Neural cell (in vitro differentiated cells): ENCODE data around the gene SLC43A3. TPM values are rescaled to one million over a fixed set of nuclear protein-coding genes. Genes with fewer than 3 reads are reported as not detected.

Experiments used
- H2AFZ ChIP-seq: fragments of 200-600, 300-800 bp; sonication (generic), shearing (Covaris generic); 2 replicates; pipeline ENCODE4 v1.6.0; 2014; ENCODE audit warnings: low read depth, mild to moderate bottlenecking, antibody characterized with exemption, low read length, moderate library complexity
- H3F3A ChIP-seq: fragments of 200-600 bp; shearing (Covaris generic); 2 replicates; pipeline ENCODE4 v1.6.1; 2016; ENCODE audit warnings: mild to moderate bottlenecking, moderate library complexity, mixed read lengths, antibody characterized with exemption, low read length; ENCODE audit not compliant: insufficient read depth, poor library complexity, severe bottlenecking
- H3K27ac ChIP-seq: fragments of 200-600, 300-800 bp; sonication (generic), shearing (Covaris generic); 2 replicates; pipeline ENCODE4 v1.5.1; 2014; ENCODE audit warnings: mild to moderate bottlenecking, low read length, moderate library complexity
- H3K27me3 ChIP-seq: fragments of 300-800, 200-600 bp; sonication (generic), shearing (Covaris generic); 2 replicates; pipeline ENCODE4 v1.6.0; 2014; ENCODE audit warnings: mild to moderate bottlenecking, low read depth, low read length, moderate library complexity; ENCODE audit not compliant: insufficient read depth
- H3K36me3 ChIP-seq: fragments of 300-800, 200-600 bp; sonication (generic), shearing (Covaris generic); 2 replicates; pipeline ENCODE4 v1.5.1; 2014; ENCODE audit warnings: mild to moderate bottlenecking, antibody characterized with exemption, low read length, moderate library complexity; ENCODE audit not compliant: insufficient read depth
- H3K4me2 ChIP-seq: fragments of 300-800, 200-600 bp; sonication (generic), shearing (Covaris generic); 2 replicates; pipeline ENCODE4 v1.6.0; 2014; ENCODE audit warnings: mild to moderate bottlenecking, low read length
- H3K4me3 ChIP-seq: fragments of 300-800, 200-600 bp; sonication (generic), shearing (Covaris generic); 2 replicates; pipeline ENCODE4 v1.5.1; 2014; ENCODE audit warnings: mild to moderate bottlenecking, low read length, moderate library complexity
- H3K79me2 ChIP-seq: fragments of 200-600 bp; shearing (Covaris generic); replicated peaks from 2 replicates; pipeline ENCODE4 v1.6.0; 2014; ENCODE audit warnings: mild to moderate bottlenecking, low read length, moderate library complexity; ENCODE audit not compliant: insufficient read depth
- H3K9ac ChIP-seq: fragments of 300-800, 200-600 bp; sonication (generic), shearing (Covaris generic); 2 replicates; pipeline ENCODE4 v1.6.1; 2016; ENCODE audit warnings: mild to moderate bottlenecking, low read length, mixed read lengths
- H3K9me2 ChIP-seq: fragments of 200-600 bp; shearing (Covaris generic); 2 replicates; pipeline ENCODE4 v1.6.1; 2016; ENCODE audit warnings: mild to moderate bottlenecking, low read length, mixed read lengths; ENCODE audit not compliant: insufficient read depth
- H3K9me3 ChIP-seq: fragments of 200-600, 300-800 bp; sonication (generic), shearing (Covaris generic); 2 replicates; pipeline ENCODE4 v1.6.1; 2016; ENCODE audit warnings: mild to moderate bottlenecking, mixed run types, low read length, moderate library complexity, mixed read lengths
- H4K20me1 ChIP-seq: fragments of 200-600 bp; shearing (Covaris generic); 2 replicates; pipeline ENCODE4 v1.6.1; 2016; ENCODE audit warnings: mild to moderate bottlenecking, mixed run types; ENCODE audit not compliant: insufficient read depth
- EP300 ChIP-seq: fragments of 450-650 bp; conservative IDR thresholded peaks from 2 replicates; pipeline ENCODE4 v1.6.1; 2014; ENCODE audit warnings: antibody characterized with exemption, mild to moderate bottlenecking, moderate library complexity; ENCODE audit not compliant: poor library complexity, severe bottlenecking
- EZH2 ChIP-seq: fragments of 200-600, 300-800 bp; shearing (Covaris generic), sonication (generic); IDR thresholded peaks from 2 replicates; pipeline ENCODE4 v1.6.1; 2014; ENCODE audit warnings: antibody characterized with exemption, low read length, borderline replicate concordance, mild to moderate bottlenecking; ENCODE audit not compliant: insufficient read depth, poor library complexity, severe bottlenecking
- MXI1 ChIP-seq: fragments of 450-650 bp; conservative IDR thresholded peaks from 2 replicates; pipeline ENCODE4 v1.6.1; 2014; ENCODE audit warnings: antibody characterized with exemption, mild to moderate bottlenecking; ENCODE audit not compliant: poor library complexity, severe bottlenecking
- POLR2AphosphoS5 ChIP-seq: IDR thresholded peaks from 2 replicates; pipeline ENCODE4 v1.6.1; 2012
- RAD21 ChIP-seq: fragments of 450-650 bp; conservative IDR thresholded peaks from 2 replicates; pipeline ENCODE4 v1.6.1; 2014; ENCODE audit warnings: antibody characterized with exemption, mild to moderate bottlenecking, moderate library complexity
- REST ChIP-seq: IDR thresholded peaks from 2 replicates; pipeline ENCODE4 v1.6.1; 2012; ENCODE audit warnings: borderline replicate concordance
- SMC3 ChIP-seq: fragments of 450-650 bp; conservative IDR thresholded peaks from 2 replicates; pipeline ENCODE4 v1.6.1; 2014; ENCODE audit warnings: antibody characterized with exemption, mild to moderate bottlenecking, moderate library complexity; ENCODE audit not compliant: poor library complexity
- TAF1 ChIP-seq: IDR thresholded peaks from 2 replicates; pipeline ENCODE4 v1.6.1; 2012; ENCODE audit warnings: low read depth
- polyA plus RNA-seq: library from polyadenylated mRNA; depleted of rRNA; stranded (reverse); fragments of >200 nt; gene quantifications from 2 replicates; pipeline ENCODE4 v1.2.3, GENCODE V29; 2014
- TF ChIP-seq, protein P1 (sequence below): fragments of 450-650 bp; IDR thresholded peaks from 2 replicates; pipeline ENCODE4 v1.5.1; 2014; ENCODE audit warnings: antibody characterized with exemption, mild to moderate bottlenecking, moderate library complexity; ENCODE audit not compliant: poor library complexity, severe bottlenecking

Gene SLC43A3
- polyA plus RNA-seq, 1 donor from 2014 or later = 0.33 TPM

- no peaks in the 10 kb centered on the region for H3K79me2 ChIP-seq
- H2AFZ ChIP-seq = no peak overlapping the region
- H3K36me3 ChIP-seq = no peaks in the 10 kb centered on the region
- no peaks in the 10 kb centered on the region for H4K20me1 ChIP-seq
- no peak overlapping the region for H3K4me3 ChIP-seq
- no peak overlapping the region for H3K4me2 ChIP-seq
- TF ChIP-seq TAF1 = no peak
- no peak for TF ChIP-seq POLR2AphosphoS5
- no peak for TF ChIP-seq MXI1
- peak; percentile 89 for TF ChIP-seq RAD21
- no peak for TF ChIP-seq REST
- no peak for TF ChIP-seq EZH2
- TF ChIP-seq, protein P1, sequence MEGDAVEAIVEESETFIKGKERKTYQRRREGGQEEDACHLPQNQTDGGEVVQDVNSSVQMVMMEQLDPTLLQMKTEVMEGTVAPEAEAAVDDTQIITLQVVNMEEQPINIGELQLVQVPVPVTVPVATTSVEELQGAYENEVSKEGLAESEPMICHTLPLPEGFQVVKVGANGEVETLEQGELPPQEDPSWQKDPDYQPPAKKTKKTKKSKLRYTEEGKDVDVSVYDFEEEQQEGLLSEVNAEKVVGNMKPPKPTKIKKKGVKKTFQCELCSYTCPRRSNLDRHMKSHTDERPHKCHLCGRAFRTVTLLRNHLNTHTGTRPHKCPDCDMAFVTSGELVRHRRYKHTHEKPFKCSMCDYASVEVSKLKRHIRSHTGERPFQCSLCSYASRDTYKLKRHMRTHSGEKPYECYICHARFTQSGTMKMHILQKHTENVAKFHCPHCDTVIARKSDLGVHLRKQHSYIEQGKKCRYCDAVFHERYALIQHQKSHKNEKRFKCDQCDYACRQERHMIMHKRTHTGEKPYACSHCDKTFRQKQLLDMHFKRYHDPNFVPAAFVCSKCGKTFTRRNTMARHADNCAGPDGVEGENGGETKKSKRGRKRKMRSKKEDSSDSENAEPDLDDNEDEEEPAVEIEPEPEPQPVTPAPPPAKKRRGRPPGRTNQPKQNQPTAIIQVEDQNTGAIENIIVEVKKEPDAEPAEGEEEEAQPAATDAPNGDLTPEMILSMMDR = peak; percentile 94
- TF ChIP-seq EP300 = no peak
- peak; percentile 94 for TF ChIP-seq SMC3
- no peak overlapping the region for H3K27ac ChIP-seq
- no peak overlapping the region for H3K9ac ChIP-seq
- H3K27me3 ChIP-seq = peaks cover 61% of the 10 kb centered on the region
- no peaks in the 10 kb centered on the region for H3K9me3 ChIP-seq
- H3F3A ChIP-seq = no peaks in the 10 kb centered on the region
- no peaks in the 10 kb centered on the region for H3K9me2 ChIP-seq
Measured at GRCh38 chr11:57456960-57457642, 30.2 kb upstream of the SLC43A3 start.

GRCh38 chr11:57453543-57454177 lies 26.7 kb upstream of the SLC43A3 start:
- no peaks in the 10 kb centered on the region for H3K9me3 ChIP-seq
- H3F3A ChIP-seq = no peaks in the 10 kb centered on the region
- no peaks in the 10 kb centered on the region for H3K9me2 ChIP-seq
- no peak overlapping the region for H3K4me3 ChIP-seq
- no peak overlapping the region for H3K9ac ChIP-seq
- TF ChIP-seq TAF1 = no peak
- TF ChIP-seq EZH2 = no peak
- TF ChIP-seq, protein P1 = no peak
- no peak for TF ChIP-seq RAD21
- no peak for TF ChIP-seq EP300
- no peaks in the 10 kb centered on the region for H3K79me2 ChIP-seq
- no peaks in the 10 kb centered on the region for H3K36me3 ChIP-seq
- H3K27ac ChIP-seq = no peak overlapping the region
- no peak overlapping the region for H2AFZ ChIP-seq
- no peaks in the 10 kb centered on the region for H4K20me1 ChIP-seq
- H3K27me3 ChIP-seq = peaks cover 28% of the 10 kb centered on the region
- no peak overlapping the region for H3K4me2 ChIP-seq
